ENCODE data around the gene ETS1. TPM values are rescaled to one million over a fixed set of nuclear protein-coding genes. Genes with fewer than 3 reads are reported as not detected.

Gene ETS1
- total RNA-seq, 1 donor from 2014 or later, result 121 TPM

- Histone ChIP-seq H3K4me3 (no peak overlapping the region), H3K27ac (peak overlapping the region; percentile 32), H3K9me3 (no peaks in the 10 kb centered on the region), H3K27me3 (no peaks in the 10 kb centered on the region), H3K36me3 (peaks cover 27% of the 10 kb centered on the region), H3K4me1 (peaks cover 53% of the 10 kb centered on the region)
- no peak for DNase-seq
- intact Hi-C loops (cut with DNase I), result no loop called here
- TF ChIP-seq, protein P1, sequence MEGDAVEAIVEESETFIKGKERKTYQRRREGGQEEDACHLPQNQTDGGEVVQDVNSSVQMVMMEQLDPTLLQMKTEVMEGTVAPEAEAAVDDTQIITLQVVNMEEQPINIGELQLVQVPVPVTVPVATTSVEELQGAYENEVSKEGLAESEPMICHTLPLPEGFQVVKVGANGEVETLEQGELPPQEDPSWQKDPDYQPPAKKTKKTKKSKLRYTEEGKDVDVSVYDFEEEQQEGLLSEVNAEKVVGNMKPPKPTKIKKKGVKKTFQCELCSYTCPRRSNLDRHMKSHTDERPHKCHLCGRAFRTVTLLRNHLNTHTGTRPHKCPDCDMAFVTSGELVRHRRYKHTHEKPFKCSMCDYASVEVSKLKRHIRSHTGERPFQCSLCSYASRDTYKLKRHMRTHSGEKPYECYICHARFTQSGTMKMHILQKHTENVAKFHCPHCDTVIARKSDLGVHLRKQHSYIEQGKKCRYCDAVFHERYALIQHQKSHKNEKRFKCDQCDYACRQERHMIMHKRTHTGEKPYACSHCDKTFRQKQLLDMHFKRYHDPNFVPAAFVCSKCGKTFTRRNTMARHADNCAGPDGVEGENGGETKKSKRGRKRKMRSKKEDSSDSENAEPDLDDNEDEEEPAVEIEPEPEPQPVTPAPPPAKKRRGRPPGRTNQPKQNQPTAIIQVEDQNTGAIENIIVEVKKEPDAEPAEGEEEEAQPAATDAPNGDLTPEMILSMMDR (IDR thresholded peaks at IDR 0.05), result no peak
- ATAC-seq, result peak; percentile 29
Measured at GRCh38 chr11:128492461-128492860, 94.9 kb downstream of the ETS1 start.

DNA sequence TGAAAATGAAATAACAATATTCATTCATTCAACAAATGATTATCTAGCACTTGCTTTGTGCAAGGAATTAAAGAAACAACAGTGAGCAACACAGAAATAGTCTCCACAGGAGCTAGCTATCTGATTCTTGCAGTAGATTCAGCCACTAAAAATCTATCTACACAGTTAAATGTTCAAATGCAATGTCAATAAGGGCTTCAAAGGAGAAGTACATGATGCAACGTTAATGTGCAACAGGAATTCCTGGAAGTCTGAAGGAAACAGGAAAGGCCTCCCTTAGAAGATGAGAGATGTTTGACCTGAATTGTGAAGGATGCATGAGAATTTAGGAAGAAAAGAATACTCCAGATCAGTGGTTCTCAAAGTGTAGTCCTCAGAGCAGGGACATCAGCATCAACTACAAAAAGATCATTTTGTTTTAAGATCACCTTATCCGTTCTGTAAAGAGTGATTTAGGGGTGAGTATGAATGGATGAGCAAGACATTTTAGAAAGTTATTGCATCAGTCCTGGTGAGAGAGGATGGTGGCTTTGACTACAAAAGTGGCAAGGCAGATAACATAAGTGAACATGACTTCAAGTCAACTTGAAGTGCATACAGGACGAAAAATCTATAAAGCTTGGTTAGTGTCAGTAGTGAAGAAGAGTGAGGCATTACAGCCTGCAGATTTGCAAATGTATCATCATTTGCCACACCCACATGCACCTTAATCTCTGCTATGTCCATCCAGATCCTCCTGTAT is 96.0 kb downstream of the ETS1 start:
- Histone ChIP-seq H3K27me3 (no peaks in the 10 kb centered on the region), H3K27ac (peak overlapping the region; percentile 32), H3K4me3 (no peak overlapping the region), H3K36me3 (peaks cover 38% of the 10 kb centered on the region), H3K4me1 (peaks cover 42% of the 10 kb centered on the region), H3K9me3 (no peaks in the 10 kb centered on the region)
- no peak for ATAC-seq
- DNase-seq, result no peak
- intact Hi-C loops (cut with DNase I), result no loop called here
- TF ChIP-seq, protein P1 (IDR thresholded peaks at IDR 0.05), result no peak

DNA sequence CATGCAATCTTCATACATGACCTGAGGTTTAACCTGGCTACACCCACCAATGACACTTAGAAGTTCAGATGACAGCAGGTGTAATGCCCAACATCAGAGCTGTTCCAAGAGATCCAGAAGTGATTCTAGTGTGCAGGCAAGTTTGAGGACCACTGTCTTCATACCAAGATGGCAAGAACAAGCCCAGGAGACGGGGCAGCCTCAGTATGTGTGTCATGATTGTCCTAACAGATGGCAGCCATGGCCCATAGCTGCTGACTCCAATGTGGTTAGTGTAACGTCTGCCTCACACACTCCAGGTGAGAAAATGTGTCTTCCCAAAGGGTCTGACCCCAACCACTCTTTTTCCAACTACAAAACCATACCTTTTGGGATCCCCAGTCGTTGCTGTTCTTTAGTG is 97.3 kb downstream of the ETS1 start:
- no peaks in the 10 kb centered on the region for H3K27me3 ChIP-seq
- H3K4me3 ChIP-seq, result no peak overlapping the region
- no peak overlapping the region for H3K27ac ChIP-seq
- no peaks in the 10 kb centered on the region for H3K9me3 ChIP-seq
- intact Hi-C loops (cut with DNase I), result no loop called here
- TF ChIP-seq, protein P1 (IDR thresholded peaks at IDR 0.05), result no peak
- peaks cover 32% of the 10 kb centered on the region for H3K4me1 ChIP-seq
- DNase-seq, result no peak
- ATAC-seq, result no peak
- peaks cover 51% of the 10 kb centered on the region for H3K36me3 ChIP-seq

DNA sequence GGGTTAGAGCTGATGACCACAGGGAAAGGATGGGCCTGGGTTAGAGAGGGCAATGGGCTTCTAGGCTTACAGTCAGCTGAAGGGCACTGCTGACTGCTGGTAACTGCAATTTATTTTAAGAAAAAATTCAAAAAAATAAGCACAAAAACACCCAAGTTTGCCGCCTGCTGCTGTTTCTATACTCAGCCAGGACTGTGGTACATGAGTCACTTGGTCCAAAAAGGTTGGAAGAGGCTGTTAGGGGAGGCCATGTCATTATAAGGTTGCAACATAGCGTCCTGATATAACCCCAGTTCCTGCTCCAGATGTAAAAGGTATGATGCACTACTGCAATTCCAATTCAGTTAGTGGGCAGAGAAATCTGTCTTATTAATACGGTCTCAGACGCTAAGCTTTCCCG is 98.9 kb downstream of the ETS1 start:
- H3K9me3 ChIP-seq, result no peaks in the 10 kb centered on the region
- TF ChIP-seq, protein P1 (IDR thresholded peaks at IDR 0.05), result no peak
- no peak overlapping the region for H3K27ac ChIP-seq
- H3K4me3 ChIP-seq, result no peak overlapping the region
- peaks cover 32% of the 10 kb centered on the region for H3K4me1 ChIP-seq
- ATAC-seq, result no peak
- H3K36me3 ChIP-seq, result peaks cover 67% of the 10 kb centered on the region
- intact Hi-C loops (cut with DNase I), result loop anchor here (10.0 kb wide), 1 partner anchor 194 kb away; no protein-coding TSS in a partner anchor
- DNase-seq, result no peak
- H3K27me3 ChIP-seq, result no peaks in the 10 kb centered on the region

GRCh38 chr11:128487978-128488377 is 99.4 kb downstream of the ETS1 start:
- Histone ChIP-seq H3K4me3 (no peak overlapping the region), H3K27ac (no peak overlapping the region), H3K4me1 (peaks cover 32% of the 10 kb centered on the region), H3K9me3 (no peaks in the 10 kb centered on the region), H3K27me3 (no peaks in the 10 kb centered on the region), H3K36me3 (peaks cover 71% of the 10 kb centered on the region)
- intact Hi-C loops (cut with DNase I), result loop anchor here (10.0 kb wide), 1 partner anchor 193 kb away; no protein-coding TSS in a partner anchor
- TF ChIP-seq, protein P1 (IDR thresholded peaks at IDR 0.05), result no peak
- no peak for ATAC-seq
- no peak for DNase-seq

Data from upper lobe of right lung (tissue), 1 donor.